A549 (cell line): Measurements from ENCODE around the gene SLCO3A1. TPM values are rescaled to one million over a fixed set of nuclear protein-coding genes. Genes with fewer than 3 reads are reported as not detected.

Experiments used
- ATAC-seq, 2 experiments: fragments of 200-7000 bp in 1 of 2; fragments of >200 bp in 1 of 2; cut with Nextera tagmentation in 1 of 2; cut with Tn5 transposase in 1 of 2; 3 replicates each; pipeline versions ENCODE4 v1.8.0 to v1.9.1; 2018 to 2020; ENCODE audit warnings: mild to moderate bottlenecking in 1 of 2, moderate library complexity in 1 of 2
- CTCF ChIA-PET: fragments of 300-600 bp; sonication (Branson Sonifier 250); formaldehyde crosslinking; extraction: SDS; loops from one replicate; lab custom pipeline; 2021; ENCODE audit warnings: antibody characterized with exemption, inconsistent platforms; lab: Yijun Ruan, JAX
- POLR2A ChIA-PET: fragments of 350-600 bp; formaldehyde crosslinking; extraction: SDS; loops from one replicate; lab custom pipeline; 2021; ENCODE audit warnings: antibody characterized with exemption, inconsistent platforms; lab: Yijun Ruan, JAX
- DNase-seq, 2 experiments: peaks; one replicate each; pipeline versions ENCODE4 v3.0.0 to v3.0.0-alpha.2; 2011 to 2016; ENCODE audit warnings: low read depth in 1 of 2, low spot score in 1 of 2
- FAIRE-seq: peaks from 2 replicates; lab custom pipeline; 2011; peaks lifted over from hg19 to GRCh38; lab: Jason Lieb, UNC
- H3K27ac ChIP-seq, 2 experiments: fragments of >200 bp; sonication (Bioruptor Twin); formaldehyde crosslinking; 3 replicates each; pipeline ENCODE4 v1.5.1; 2016 to 2017
- H3K4me1 ChIP-seq: fragments of >200 bp; sonication (Bioruptor Twin); formaldehyde crosslinking; 3 replicates; pipeline ENCODE4 v1.6.1; 2016
- H3K4me2 ChIP-seq: fragments of >200 bp; sonication (Bioruptor Twin); formaldehyde crosslinking; 3 replicates; pipeline ENCODE4 v1.6.1; 2016
- H3K4me3 ChIP-seq: fragments of >200 bp; sonication (Bioruptor Twin); formaldehyde crosslinking; 3 replicates; pipeline ENCODE4 v1.5.1; 2016
- H3K9me3 ChIP-seq: fragments of >200 bp; sonication (Bioruptor Twin); formaldehyde crosslinking; 3 replicates; pipeline ENCODE4 v1.6.1; 2016
- BHLHE40 ChIP-seq: IDR thresholded peaks from 2 replicates; pipeline ENCODE4 v1.6.1; 2012; ENCODE audit warnings: low read depth, low read length, inconsistent platforms
- CBX8 ChIP-seq: fragments of 200-600 bp; sonication (generic); IDR thresholded peaks from 2 replicates; pipeline ENCODE4 v1.6.1; 2016
- CEBPB ChIP-seq, 2 experiments: fragments of >200 bp in 1 of 2; sonication (Bioruptor Twin) in 1 of 2; formaldehyde crosslinking in 1 of 2; IDR thresholded peaks; 2 replicates each; pipeline ENCODE4 v1.6.1; 2012 to 2016
- CHD4 ChIP-seq: fragments of 200-600 bp; sonication (generic); IDR thresholded peaks from 2 replicates; pipeline ENCODE4 v1.6.1; 2016; ENCODE audit warnings: antibody characterized with exemption, mild to moderate bottlenecking, borderline replicate concordance
- FOSB ChIP-seq: fragments of 250-450 bp; sonication (Bioruptor Pico); IDR thresholded peaks from 2 replicates; pipeline ENCODE4 v1.5.0; 2020; ENCODE audit warnings: mild to moderate bottlenecking, moderate library complexity
- FOSL2 ChIP-seq, 2 experiments: fragments of 450-650 bp in 1 of 2; fragments of >200 bp in 1 of 2; sonication (Bioruptor Twin) in 1 of 2; formaldehyde crosslinking; IDR thresholded peaks; 2 replicates each; pipeline versions ENCODE4 v1.5.0 to v1.6.1; 2016 to 2020; ENCODE audit warnings: mild to moderate bottlenecking in 1 of 2, moderate library complexity in 1 of 2
- HDAC2 ChIP-seq: fragments of 200-600 bp; sonication (generic); IDR thresholded peaks from 2 replicates; pipeline ENCODE4 v1.6.1; 2016
- HEYL ChIP-seq: fragments of 250-450 bp; sonication (Bioruptor Pico); IDR thresholded peaks from 2 replicates; pipeline ENCODE4 v1.8.0; 2021; ENCODE audit warnings: mild to moderate bottlenecking, moderate library complexity
- HMGXB4 ChIP-seq: fragments of 250-450 bp; sonication (Bioruptor Pico); IDR thresholded peaks from 2 replicates; pipeline ENCODE4 v1.5.0; 2021; ENCODE audit warnings: mild to moderate bottlenecking, moderate library complexity, borderline replicate concordance
- HOXA7 ChIP-seq: fragments of 250-450 bp; sonication (Bioruptor Pico); IDR thresholded peaks from 2 replicates; pipeline ENCODE4 v1.5.0; 2020; ENCODE audit warnings: mild to moderate bottlenecking, moderate library complexity
- JUN ChIP-seq, 2 experiments: fragments of >200 bp; sonication (Bioruptor Twin); formaldehyde crosslinking; IDR thresholded peaks; 2 replicates in 1 of 2; 3 replicates in 1 of 2; pipeline ENCODE4 v1.6.1; 2016 to 2017
- KDM1A ChIP-seq: fragments of 200-600 bp; sonication (generic); IDR thresholded peaks from 2 replicates; pipeline ENCODE4 v1.6.1; 2016; ENCODE audit warnings: low read depth, mild to moderate bottlenecking
- MAX ChIP-seq: IDR thresholded peaks from 2 replicates; pipeline ENCODE4 v1.6.1; 2012
- MAZ ChIP-seq: fragments of 150-350 bp; IDR thresholded peaks from 2 replicates; pipeline ENCODE4 v1.6.1; 2014; ENCODE audit warnings: antibody characterized with exemption, low read depth, low read length, borderline replicate concordance
- MYC ChIP-seq: IDR thresholded peaks from 2 replicates; pipeline ENCODE4 v1.6.1; 2012; ENCODE audit warnings: mild to moderate bottlenecking, inconsistent platforms, low read length, improper control_type of control experiment, borderline replicate concordance
- NPAS2 ChIP-seq: fragments of 250-450 bp; sonication (Bioruptor Pico); IDR thresholded peaks from 2 replicates; pipeline ENCODE4 v1.8.0; 2022; ENCODE audit warnings: mild to moderate bottlenecking, moderate library complexity, borderline replicate concordance
- PBX3 ChIP-seq: IDR thresholded peaks from 2 replicates; pipeline ENCODE4 v1.6.1; 2012
- POLR2A ChIP-seq: IDR thresholded peaks from 2 replicates; pipeline ENCODE4 v1.6.1; 2012; ENCODE audit warnings: mild to moderate bottlenecking, low read length
- RARB ChIP-seq: fragments of 250-450 bp; sonication (Bioruptor Pico); IDR thresholded peaks from 2 replicates; pipeline ENCODE4 v1.8.0; 2021; ENCODE audit warnings: mild to moderate bottlenecking, moderate library complexity
- RFX5 ChIP-seq: fragments of 450-650 bp; IDR thresholded peaks from 2 replicates; pipeline ENCODE4 v1.7.1; 2014; ENCODE audit warnings: antibody characterized with exemption, mild to moderate bottlenecking, moderate library complexity
- TP53 ChIP-seq: fragments of 250-450 bp; sonication (Bioruptor Pico); IDR thresholded peaks from 2 replicates; pipeline ENCODE4 v1.5.0; 2021; ENCODE audit warnings: mild to moderate bottlenecking, moderate library complexity
- ZC3H11A ChIP-seq: fragments of 450-650 bp; IDR thresholded peaks from 2 replicates; pipeline ENCODE4 v1.6.1; 2014; ENCODE audit warnings: antibody characterized with exemption, mild to moderate bottlenecking
- ZFP36 ChIP-seq: fragments of 450-650 bp; IDR thresholded peaks from 2 replicates; pipeline ENCODE4 v1.6.1; 2014; ENCODE audit warnings: borderline replicate concordance; ENCODE audit not compliant: partially characterized antibody
- ZNF302 ChIP-seq: fragments of 250-450 bp; sonication (Bioruptor Pico); IDR thresholded peaks from 2 replicates; pipeline ENCODE4 v1.9.0; 2021; ENCODE audit warnings: inconsistent platforms, mild to moderate bottlenecking, moderate library complexity
- WGBS: methylation state at CpG from one replicate; pipeline ENCODE4 v1.1.6; 2017; ENCODE audit errors: missing lambda C conversion rate; 5-methylcytosine and 5-hydroxymethylcytosine counted together
- polyA plus RNA-seq, 4 experiments: library from polyadenylated mRNA; depleted of rRNA in 3 of 4; stranded (reverse); fragments of >200 nt; fragmentation: RNase III in 1 of 4; extraction: RNeasy Plus Mini Kit Qiagen cat#74134 plus additional on column Dnase treatment in 1 of 4; gene quantifications; 2 replicates in 3 of 4; 3 replicates in 1 of 4; pipeline ENCODE4 v1.2.3, GENCODE V29; 2011 to 2017
- TF ChIP-seq, protein P1 (sequence below): fragments of >200 bp; sonication (Bioruptor Twin); formaldehyde crosslinking; IDR thresholded peaks from 3 replicates; pipeline ENCODE4 v1.5.1; 2016
- TF ChIP-seq, protein P2 (sequence below): IDR thresholded peaks from 2 replicates; pipeline ENCODE4 v1.6.1; 2012; ENCODE audit warnings: low read depth, borderline replicate concordance

The SLCO3A1 gene
- polyA plus RNA-seq, 2 of the 4 experiments (the other 2 are of a cell fraction), result 16.8 to 17.0 TPM

DNA sequence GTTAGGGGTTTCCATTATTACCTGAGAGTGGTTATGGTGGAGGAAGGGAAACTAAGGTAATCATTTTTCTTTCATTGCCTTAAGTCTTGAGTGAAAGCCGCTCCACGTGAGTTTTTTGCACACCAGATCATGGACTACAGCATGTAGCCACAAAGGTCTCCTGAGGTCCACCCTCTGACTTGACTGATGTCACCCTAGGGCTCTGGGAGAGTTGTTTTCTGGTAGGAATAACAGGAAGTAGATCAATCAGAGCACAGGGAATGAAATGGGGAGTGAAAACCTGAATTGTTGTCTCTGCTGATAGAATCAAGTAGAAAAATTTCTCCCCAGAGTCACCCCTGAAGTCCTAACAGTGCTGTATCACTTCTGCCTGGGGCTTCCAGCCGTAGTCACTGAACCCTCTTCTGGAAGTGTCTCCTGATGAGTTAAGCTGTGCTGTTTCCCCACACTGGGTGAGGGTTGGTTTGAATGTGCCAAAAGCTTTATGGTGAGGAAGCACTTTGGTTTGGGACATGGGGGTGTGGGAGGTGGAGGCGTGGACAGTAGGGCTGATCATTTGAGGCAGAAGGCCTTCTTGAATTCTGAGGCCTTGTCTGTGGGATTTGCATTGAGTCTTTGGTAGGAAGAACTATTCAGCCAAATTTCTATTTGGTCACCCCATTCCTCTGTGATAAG lies 64.3 kb downstream of the SLCO3A1 start:
- H3K4me2 ChIP-seq, result no peak overlapping the region
- no peak overlapping the region for H3K4me3 ChIP-seq
- H3K9me3 ChIP-seq, result no peaks in the 10 kb centered on the region
- POLR2A ChIA-PET, result no interaction called here
- TF ChIP-seq KDM1A (no peak), PBX3 (no peak), ZFP36 (no peak), CHD4 (no peak), MYC (no peak), TP53 (no peak), MAX (no peak), JUN (IDR thresholded peaks at IDR 0.05) (no peak), MAZ (no peak), POLR2A (no peak), CBX8 (no peak), RFX5 (no peak), HEYL (CRISPR knock-in tag) (no peak), HOXA7 (CRISPR knock-in tag) (no peak), HMGXB4 (CRISPR knock-in tag) (no peak), BHLHE40 (no peak)
- TF ChIP-seq, protein P1, sequence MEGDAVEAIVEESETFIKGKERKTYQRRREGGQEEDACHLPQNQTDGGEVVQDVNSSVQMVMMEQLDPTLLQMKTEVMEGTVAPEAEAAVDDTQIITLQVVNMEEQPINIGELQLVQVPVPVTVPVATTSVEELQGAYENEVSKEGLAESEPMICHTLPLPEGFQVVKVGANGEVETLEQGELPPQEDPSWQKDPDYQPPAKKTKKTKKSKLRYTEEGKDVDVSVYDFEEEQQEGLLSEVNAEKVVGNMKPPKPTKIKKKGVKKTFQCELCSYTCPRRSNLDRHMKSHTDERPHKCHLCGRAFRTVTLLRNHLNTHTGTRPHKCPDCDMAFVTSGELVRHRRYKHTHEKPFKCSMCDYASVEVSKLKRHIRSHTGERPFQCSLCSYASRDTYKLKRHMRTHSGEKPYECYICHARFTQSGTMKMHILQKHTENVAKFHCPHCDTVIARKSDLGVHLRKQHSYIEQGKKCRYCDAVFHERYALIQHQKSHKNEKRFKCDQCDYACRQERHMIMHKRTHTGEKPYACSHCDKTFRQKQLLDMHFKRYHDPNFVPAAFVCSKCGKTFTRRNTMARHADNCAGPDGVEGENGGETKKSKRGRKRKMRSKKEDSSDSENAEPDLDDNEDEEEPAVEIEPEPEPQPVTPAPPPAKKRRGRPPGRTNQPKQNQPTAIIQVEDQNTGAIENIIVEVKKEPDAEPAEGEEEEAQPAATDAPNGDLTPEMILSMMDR, result no peak
- TF ChIP-seq, protein P2, sequence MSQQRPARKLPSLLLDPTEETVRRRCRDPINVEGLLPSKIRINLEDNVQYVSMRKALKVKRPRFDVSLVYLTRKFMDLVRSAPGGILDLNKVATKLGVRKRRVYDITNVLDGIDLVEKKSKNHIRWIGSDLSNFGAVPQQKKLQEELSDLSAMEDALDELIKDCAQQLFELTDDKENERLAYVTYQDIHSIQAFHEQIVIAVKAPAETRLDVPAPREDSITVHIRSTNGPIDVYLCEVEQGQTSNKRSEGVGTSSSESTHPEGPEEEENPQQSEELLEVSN, result no peak
- ATAC-seq, result no peak
- DNase-seq, result no peak
- no peak for FAIRE-seq
- no peaks in the 10 kb centered on the region for H3K4me1 ChIP-seq
- 90% methylated on average over 4 of the region's 4 CpGs for WGBS
- CTCF ChIA-PET, result interaction anchor here (1.4 to 1.7 kb wide), 2 partner anchors 9 to 15 kb away, joined by 4 read pairs; no protein-coding TSS in a partner anchor
- H3K27ac ChIP-seq, result no peak overlapping the region

GRCh38 chr15:91919014-91919534 lies 65.6 kb downstream of the SLCO3A1 start:
- ATAC-seq (no peak), FAIRE-seq (no peak), DNase-seq (no peak)
- H3K4me1 ChIP-seq, result no peaks in the 10 kb centered on the region
- no peaks in the 10 kb centered on the region for H3K9me3 ChIP-seq
- ChIA-PET POLR2A (no interaction called here), CTCF (interaction anchor here (0.8 to 1.4 kb wide), 3 partner anchors 14 to 66 kb away, joined by 3 to 4 read pairs (median 4); no protein-coding TSS in a partner anchor)
- H3K4me2 ChIP-seq, result no peak overlapping the region
- TF ChIP-seq RARB (CRISPR knock-in tag) (no peak), HOXA7 (CRISPR knock-in tag) (no peak), NPAS2 (CRISPR knock-in tag) (no peak), FOSB (CRISPR knock-in tag) (no peak), POLR2A (no peak), BHLHE40 (no peak), ZC3H11A (no peak), PBX3 (no peak), CEBPB (IDR thresholded peaks at IDR 0.05) (no peak), FOSL2 (IDR thresholded peaks at IDR 0.05) (no peak), FOSL2 (CRISPR knock-in tag; IDR thresholded peaks at IDR 0.05) (no peak), MAZ (no peak), ZNF302 (CRISPR knock-in tag) (no peak), HEYL (CRISPR knock-in tag) (no peak), JUN (IDR thresholded peaks at IDR 0.05) (no peak), CHD4 (no peak), MAX (no peak), HDAC2 (no peak)
- TF ChIP-seq, protein P1, result no peak
- WGBS, result 82% methylated on average over 14 of the region's 15 CpGs
- H3K27ac ChIP-seq, result no peak overlapping the region
- no peak overlapping the region for H3K4me3 ChIP-seq
